ENCODE measurements around the gene TMEM119.
"Not testable (repeated sequence)": the region's sequence is repeated elsewhere in the genome, so short reads cannot be mapped to it uniquely, and the experiment has no call there.

TMEM119 gene

GRCh38 chr12:108627134-108627920 is 29.4 kb upstream of the TMEM119 start:
- Mint-ChIP-seq H3K36me3 (peaks cover 13 to 22% of the 10 kb centered on the region in 2 donors), H3K4me1 (peaks cover 31 to 61% of the 10 kb centered on the region in 2 donors), H3K9me3 (peaks cover 8 to 9% of the 10 kb centered on the region in 2 donors), H3K4me3 (no peak overlapping the region), H3K27ac (no peak overlapping the region), H3K27me3 (no peaks in the 10 kb centered on the region)
- no peak for DNase-seq
- no peak for ATAC-seq (replicated peaks)

- no peak overlapping the region for H3K27ac Mint-ChIP-seq
- no peak overlapping the region for H3K4me3 Mint-ChIP-seq
- no peaks in the 10 kb centered on the region for H3K27me3 Mint-ChIP-seq
- DNase-seq = no peak
- peaks cover 7 to 9% of the 10 kb centered on the region in 2 donors for H3K9me3 Mint-ChIP-seq
- peaks cover 27 to 56% of the 10 kb centered on the region in 2 donors for H3K4me1 Mint-ChIP-seq
- H3K36me3 Mint-ChIP-seq = peaks cover 16 to 18% of the 10 kb centered on the region in 2 donors
- no peak for ATAC-seq (replicated peaks)
Observed at GRCh38 chr12:108625228-108625627, 27.3 kb upstream of the TMEM119 start.

DNA sequence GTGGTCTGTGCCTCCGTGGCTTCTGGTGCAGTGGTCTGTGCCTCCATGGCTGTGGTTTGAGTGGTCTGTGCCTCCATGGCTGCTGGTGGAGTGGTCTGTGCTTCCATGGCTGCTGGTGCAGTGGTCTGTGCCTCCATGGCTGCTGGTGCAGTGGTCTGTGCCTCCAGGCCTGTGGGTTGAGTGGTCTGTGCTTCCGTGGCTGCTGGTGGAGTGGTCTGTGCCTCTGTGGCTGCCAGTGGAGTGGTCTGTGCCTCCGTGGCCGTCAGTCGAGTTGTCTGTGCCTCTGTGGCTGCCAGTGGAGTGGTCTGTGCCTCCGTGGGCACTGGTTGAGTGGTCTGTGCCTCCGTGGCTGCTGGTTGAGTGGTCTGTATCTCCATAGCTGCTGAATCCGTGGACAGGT is 25.7 kb upstream of the TMEM119 start:
- H3K27me3 Mint-ChIP-seq = no peaks in the 10 kb centered on the region

DNA sequence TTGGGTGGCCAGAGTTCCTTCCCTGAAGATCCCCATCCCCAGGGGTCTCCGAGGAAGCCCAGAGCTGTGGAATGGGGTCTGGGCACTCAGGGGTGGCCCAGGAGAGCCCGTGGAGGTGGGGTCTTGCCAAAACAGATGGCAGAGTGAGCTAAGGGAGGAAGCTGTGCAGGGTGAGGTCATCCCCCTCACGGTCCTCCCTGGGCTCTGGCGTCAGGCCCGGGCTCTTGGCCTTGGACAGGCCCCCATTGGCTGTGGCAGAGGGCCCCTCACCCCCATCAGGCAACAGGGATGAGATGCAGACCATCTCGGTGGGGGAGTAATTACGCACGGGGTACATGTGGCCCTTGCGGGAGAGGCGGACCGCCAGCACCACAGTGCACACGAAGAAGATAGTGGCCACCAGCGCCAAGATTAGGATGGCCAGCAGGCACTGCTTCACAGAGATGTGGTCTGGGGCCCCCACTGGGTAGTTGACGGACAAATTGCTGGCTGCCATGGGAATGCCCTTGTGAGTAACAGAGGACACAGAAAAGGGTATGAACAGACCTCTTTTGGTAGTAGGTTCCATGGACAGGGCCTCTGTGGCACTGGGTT is 25.1 kb upstream of the TMEM119 start:
- Mint-ChIP-seq H3K4me1 (peaks cover 25 to 44% of the 10 kb centered on the region in 2 donors), H3K27ac (peak overlapping the region; percentile 97), H3K27me3 (no peaks in the 10 kb centered on the region), H3K9me3 (peaks cover 7 to 9% of the 10 kb centered on the region in 2 donors), H3K4me3 (no peak overlapping the region), H3K36me3 (peaks cover 16 to 18% of the 10 kb centered on the region in 2 donors)
- ATAC-seq (replicated peaks) = no peak
- DNase-seq = no peak

More for the DNA sequence above, 25.7 kb upstream of the TMEM119 start:
- peaks cover 7 to 9% of the 10 kb centered on the region in 2 donors for H3K9me3 Mint-ChIP-seq
- peak overlapping the region; percentile 47 for H3K27ac Mint-ChIP-seq
- peaks cover 16 to 18% of the 10 kb centered on the region in 2 donors for H3K36me3 Mint-ChIP-seq
- H3K4me3 Mint-ChIP-seq = no peak overlapping the region
- DNase-seq (no peak), ATAC-seq (replicated peaks) (no peak)
- peaks cover 25 to 44% of the 10 kb centered on the region in 2 donors for H3K4me1 Mint-ChIP-seq

DNA sequence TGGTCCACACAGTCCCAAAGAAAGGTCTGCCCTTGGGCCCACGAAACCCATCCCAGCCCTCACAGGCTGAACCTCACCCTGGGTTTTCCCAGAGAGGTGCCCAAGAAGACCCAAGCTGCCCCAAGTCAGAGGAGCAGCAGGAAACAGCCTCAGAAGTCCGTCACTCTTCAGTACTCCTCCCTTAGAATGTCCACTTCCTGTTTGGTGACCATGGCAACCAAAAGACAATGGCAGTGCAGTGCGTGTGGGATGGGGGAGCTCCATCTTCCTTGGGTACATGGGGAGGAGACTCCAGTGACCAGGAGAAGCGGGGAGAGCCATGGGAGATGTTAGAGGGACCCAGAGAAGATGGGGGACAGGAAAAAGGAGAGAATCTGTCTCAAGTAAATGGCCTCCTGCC is 24.5 kb upstream of the TMEM119 start:
- peak; percentile 40 to 41 for ATAC-seq (replicated peaks)
- Mint-ChIP-seq H3K4me1 (peaks cover 28 to 48% of the 10 kb centered on the region in 2 donors), H3K27me3 (no peaks in the 10 kb centered on the region), H3K9me3 (peaks cover 9 to 11% of the 10 kb centered on the region in 2 donors), H3K27ac (peak overlapping the region; percentile 97), H3K4me3 (peak overlapping the region in 1 of 2 donors; percentile 37), H3K36me3 (peaks cover 16 to 18% of the 10 kb centered on the region in 2 donors)
- DNase-seq = no peak

DNA sequence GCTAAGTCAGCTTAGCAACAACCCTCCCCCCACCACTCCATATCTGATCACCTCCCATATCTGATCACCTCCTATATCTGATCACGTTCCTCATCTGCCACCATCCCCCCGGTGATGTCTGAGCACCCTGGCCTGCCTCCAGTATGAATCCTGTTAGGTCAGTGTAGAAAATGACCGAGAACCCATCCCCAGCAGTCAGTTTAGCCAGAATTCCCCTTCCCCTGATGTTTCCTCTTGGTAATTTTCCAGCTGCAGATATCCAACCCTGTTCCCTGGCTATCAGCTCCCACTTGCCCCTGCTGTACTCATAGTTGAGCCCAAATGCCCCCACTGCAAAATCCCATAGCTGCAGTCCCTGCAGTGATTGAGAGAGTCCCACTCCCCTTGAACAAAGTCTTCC is 23.3 kb upstream of the TMEM119 start:
- peaks cover 40 to 61% of the 10 kb centered on the region in 2 donors for H3K4me1 Mint-ChIP-seq
- peaks cover 11 to 16% of the 10 kb centered on the region in 2 donors for H3K9me3 Mint-ChIP-seq
- H3K27me3 Mint-ChIP-seq = no peaks in the 10 kb centered on the region
- peak overlapping the region; percentile 20 for H3K27ac Mint-ChIP-seq
- DNase-seq (no peak), ATAC-seq (replicated peaks) (no peak)
- peaks cover 21 to 22% of the 10 kb centered on the region in 2 donors for H3K36me3 Mint-ChIP-seq
- H3K4me3 Mint-ChIP-seq = no peak overlapping the region

DNA sequence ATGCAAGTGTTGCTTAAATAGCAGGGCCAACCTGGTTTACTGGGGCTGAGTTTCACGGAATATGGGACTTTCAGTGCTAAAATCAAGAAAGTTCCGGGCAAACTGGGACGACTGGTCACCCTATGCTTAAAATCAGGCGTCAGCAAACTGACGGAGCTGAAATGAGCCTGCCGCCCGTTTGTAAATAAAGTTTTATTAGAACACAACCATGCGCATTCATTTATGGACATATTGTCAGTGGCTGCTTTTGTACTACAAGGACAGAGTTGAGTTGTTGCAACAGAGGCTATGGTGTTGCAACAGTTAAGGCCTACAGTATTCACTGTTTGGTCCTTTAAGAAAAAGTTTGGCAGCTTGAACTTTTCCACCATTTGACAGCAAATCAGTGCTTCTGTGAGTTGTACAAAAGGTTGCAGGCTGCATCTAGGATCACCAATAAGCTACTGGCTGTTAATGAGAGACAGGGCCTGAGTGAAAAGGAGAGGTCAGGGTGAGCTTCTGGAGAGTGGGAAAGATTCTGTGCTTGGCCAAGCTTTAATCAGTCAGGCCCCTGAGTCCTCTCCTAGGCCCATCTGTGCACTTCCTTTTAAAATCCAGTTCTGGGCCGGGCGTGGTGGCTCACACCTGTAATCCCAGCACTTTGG is 22.5 kb upstream of the TMEM119 start:
- no peak overlapping the region for H3K27ac Mint-ChIP-seq
- peaks cover 13 to 16% of the 10 kb centered on the region in 2 donors for H3K9me3 Mint-ChIP-seq
- H3K4me3 Mint-ChIP-seq = no peak overlapping the region
- ATAC-seq (replicated peaks) = no peak
- peaks cover 23 to 25% of the 10 kb centered on the region in 2 donors for H3K36me3 Mint-ChIP-seq
- no peaks in the 10 kb centered on the region for H3K27me3 Mint-ChIP-seq
- DNase-seq = no peak
- peaks cover 42 to 57% of the 10 kb centered on the region in 2 donors for H3K4me1 Mint-ChIP-seq

GRCh38 chr12:108619369-108620160 is 21.7 kb upstream of the TMEM119 start:
- peaks cover 40 to 51% of the 10 kb centered on the region in 2 donors for H3K4me1 Mint-ChIP-seq
- H3K27me3 Mint-ChIP-seq = no peaks in the 10 kb centered on the region
- no peak for ATAC-seq (replicated peaks)
- DNase-seq = no peak
- H3K9me3 Mint-ChIP-seq = peaks cover 13 to 16% of the 10 kb centered on the region in 2 donors
- H3K36me3 Mint-ChIP-seq = peaks cover 23 to 25% of the 10 kb centered on the region in 2 donors
- no peak overlapping the region for H3K4me3 Mint-ChIP-seq
- peak overlapping the region; percentile 20 for H3K27ac Mint-ChIP-seq

GRCh38 chr12:108618953-108619274 is 21.0 kb upstream of the TMEM119 start:
- H3K27me3 Mint-ChIP-seq; H3K27ac Mint-ChIP-seq; DNase-seq; ATAC-seq (replicated peaks); H3K4me3 Mint-ChIP-seq: not testable (repeated sequence)
- H3K36me3 Mint-ChIP-seq = peaks cover 22% of the 10 kb centered on the region in 2 donors
- peaks cover 13 to 16% of the 10 kb centered on the region in 2 donors for H3K9me3 Mint-ChIP-seq
- peaks cover 45 to 48% of the 10 kb centered on the region in 2 donors for H3K4me1 Mint-ChIP-seq

- Mint-ChIP-seq H3K9me3 (peaks cover 8 to 12% of the 10 kb centered on the region in 2 donors), H3K4me3 (no peak overlapping the region), H3K27me3 (no peaks in the 10 kb centered on the region), H3K4me1 (peaks cover 50 to 52% of the 10 kb centered on the region in 2 donors), H3K27ac (peak overlapping the region; percentile 60), H3K36me3 (peaks cover 16 to 17% of the 10 kb centered on the region in 2 donors)
- DNase-seq (peak; percentile 70), ATAC-seq (replicated peaks) (peak; percentile 54 to 58)
Observed at GRCh38 chr12:108618079-108618952, 20.4 kb upstream of the TMEM119 start.

DNA sequence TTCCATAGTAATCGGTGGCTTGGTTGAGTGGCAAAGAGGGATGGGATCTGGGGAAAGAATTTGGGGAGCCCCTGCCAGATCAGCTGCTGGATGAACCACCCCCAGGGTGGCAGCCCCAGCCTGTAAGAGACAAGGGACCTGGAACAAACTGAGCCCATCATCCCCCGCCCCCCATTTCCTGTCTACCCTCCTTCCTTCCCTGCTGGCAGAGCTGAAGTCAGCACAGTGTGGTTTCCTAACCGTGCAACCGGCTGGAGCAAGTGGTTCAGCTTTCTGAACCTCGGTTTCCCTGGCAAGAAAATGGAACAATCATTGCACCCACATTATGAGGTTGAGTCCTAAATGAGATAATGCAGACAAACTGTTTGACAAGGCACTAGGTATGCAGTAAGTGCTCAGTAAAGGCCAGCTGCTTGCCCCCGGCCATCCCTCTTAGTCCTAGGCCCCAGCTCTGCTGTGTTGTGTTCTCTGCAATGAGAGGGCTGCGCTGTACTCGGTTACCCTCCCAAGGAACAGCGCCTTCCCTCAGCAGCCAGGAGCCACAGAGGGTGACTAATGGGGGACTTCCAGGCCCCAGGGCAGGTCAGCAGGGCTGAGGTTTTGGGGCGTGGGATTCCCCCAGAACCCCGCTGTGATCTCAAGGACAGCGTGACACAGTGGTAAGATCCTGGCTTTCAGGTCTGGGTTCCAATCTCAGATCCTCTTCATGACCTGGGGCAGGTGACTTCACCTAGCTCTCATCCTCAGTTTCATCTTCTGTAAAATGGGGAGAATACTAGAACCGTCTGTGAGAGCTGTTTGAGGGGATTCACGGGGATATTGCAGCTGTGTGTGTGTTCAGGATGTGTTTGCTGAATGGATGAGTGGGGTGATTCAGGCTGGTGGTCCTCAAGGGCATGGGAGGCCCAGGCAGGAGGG is 19.3 kb upstream of the TMEM119 start:
- peaks cover 6 to 8% of the 10 kb centered on the region in 2 donors for H3K9me3 Mint-ChIP-seq
- peaks cover 54 to 58% of the 10 kb centered on the region in 2 donors for H3K4me1 Mint-ChIP-seq
- peak overlapping the region; percentile 37 to 57 for H3K4me3 Mint-ChIP-seq
- no peaks in the 10 kb centered on the region for H3K27me3 Mint-ChIP-seq
- DNase-seq = peak; percentile 93
- peaks cover 8 to 12% of the 10 kb centered on the region in 2 donors for H3K36me3 Mint-ChIP-seq
- peak overlapping the region; percentile 96 for H3K27ac Mint-ChIP-seq
- peak; percentile 92 to 94 for ATAC-seq (replicated peaks)

DNA sequence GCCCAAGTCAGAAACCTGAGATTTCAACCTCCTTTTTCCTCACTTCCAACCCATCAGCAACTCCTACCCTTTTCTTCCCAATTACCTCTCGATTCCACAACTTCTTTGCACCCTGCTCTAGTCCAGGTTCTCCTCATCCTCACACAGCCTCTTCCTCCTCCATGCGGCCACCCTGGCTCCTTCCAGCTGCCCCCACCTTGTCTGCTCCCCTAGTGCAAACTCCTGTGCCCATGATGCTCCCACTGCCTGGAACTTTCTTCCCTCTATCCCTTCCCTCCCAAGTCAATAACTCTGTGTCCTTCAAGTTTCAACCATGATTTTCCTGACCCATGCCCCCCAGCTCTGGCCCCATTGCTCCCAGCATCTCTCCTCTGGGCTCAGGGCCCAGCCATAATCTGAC is 18.5 kb upstream of the TMEM119 start:
- Mint-ChIP-seq H3K27ac (peak overlapping the region; percentile 96), H3K4me3 (peak overlapping the region; percentile 37 to 57), H3K27me3 (no peaks in the 10 kb centered on the region), H3K4me1 (peaks cover 58% of the 10 kb centered on the region in 2 donors), H3K36me3 (peaks cover 8 to 10% of the 10 kb centered on the region in 2 donors), H3K9me3 (peaks cover 6 to 8% of the 10 kb centered on the region in 2 donors)
- no peak for DNase-seq
- ATAC-seq (replicated peaks) = no peak
